SK-N-SH treated with all-trans-retinoic acid at 6 μM for 48 hours (cell line): ENCODE data around the gene GSTA1.

ENCODE experiments used
- CREB5 ChIP-seq: fragments of 250-450 bp; sonication (Bioruptor Pico); IDR thresholded peaks from 2 replicates; pipeline ENCODE4 v1.5.1; 2020; ENCODE audit warnings: low read depth, mild to moderate bottlenecking, moderate library complexity
- PATZ1 ChIP-seq: fragments of 250-450 bp; sonication (Bioruptor Pico); IDR thresholded peaks from 2 replicates; pipeline ENCODE4 v1.8.0; 2020; ENCODE audit warnings: mild to moderate bottlenecking, moderate library complexity, borderline replicate concordance
- RARB ChIP-seq: fragments of 250-450 bp; sonication (Bioruptor Pico); IDR thresholded peaks from 2 replicates; pipeline ENCODE4 v1.8.0; 2021; ENCODE audit warnings: mild to moderate bottlenecking, moderate library complexity
- ZNF8 ChIP-seq: fragments of 450-650 bp; formaldehyde crosslinking; IDR thresholded peaks from 2 replicates; pipeline ENCODE4 v1.5.0; 2020; ENCODE audit warnings: mild to moderate bottlenecking, moderate library complexity

DNA sequence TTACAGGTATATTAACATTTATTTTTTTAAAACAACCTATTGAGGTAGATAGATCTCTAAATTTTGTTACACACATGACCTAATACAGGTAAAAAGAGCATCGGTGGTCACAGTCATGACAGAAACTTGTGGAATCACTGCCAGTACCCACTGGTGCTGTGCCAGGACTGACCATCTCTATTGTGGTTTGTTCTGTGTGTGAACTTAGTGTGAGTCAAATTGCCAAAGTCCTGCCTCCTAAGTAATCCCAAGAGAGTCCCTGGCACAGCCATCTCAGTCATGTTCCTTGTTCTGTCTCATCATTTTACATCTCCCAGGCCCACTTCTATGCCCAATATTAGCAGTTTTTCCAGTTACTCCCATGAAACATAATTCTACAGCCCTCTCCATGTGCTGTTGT, 61.7 kb downstream of the GSTA1 start:
- TF ChIP-seq RARB (CRISPR knock-in tag) (no peak), CREB5 (CRISPR knock-in tag) (no peak), PATZ1 (CRISPR knock-in tag) (no peak), ZNF8 (CRISPR knock-in tag) (no peak)
